BE2C (cell line): Measurements from ENCODE around the gene ZNF768.
"Not testable (repeated sequence)": the region's sequence is repeated elsewhere in the genome, so short reads cannot be mapped to it uniquely, and the experiment has no call there.

Experiments
- DNase-seq: peaks from one replicate; pipeline ENCODE4 v3.0.0-alpha.2; 2020
- H3K27me3 ChIP-seq: fragments of 250-450 bp; sonication (Bioruptor Pico); 2 replicates; pipeline ENCODE4 v1.5.1; 2020; ENCODE audit warnings: mild to moderate bottlenecking
- H3K36me3 ChIP-seq: fragments of 250-450 bp; sonication (Bioruptor Pico); 2 replicates; pipeline ENCODE4 v1.5.1; 2020; ENCODE audit warnings: mild to moderate bottlenecking
- H3K4me1 ChIP-seq: fragments of 250-450 bp; sonication (Bioruptor Pico); 2 replicates; pipeline ENCODE4 v1.5.1; 2020
- H3K4me3 ChIP-seq: 2 replicates; pipeline ENCODE4 v1.5.1; 2011; ENCODE audit warnings: low read depth, low read length
- H3K9me3 ChIP-seq: fragments of 250-450 bp; sonication (Bioruptor Pico); 2 replicates; pipeline ENCODE4 v1.5.1; 2020
- TF ChIP-seq, protein P1 (sequence below): IDR thresholded peaks from 2 replicates; pipeline ENCODE4 v1.5.1; 2012; ENCODE audit warnings: mild to moderate bottlenecking, low read depth, low read length

ZNF768 gene

GRCh38 chr16:30539000-30539964 is 12.9 kb upstream of the ZNF768 start:
- H3K9me3 ChIP-seq, result no peaks in the 10 kb centered on the region
- TF ChIP-seq, protein P1, sequence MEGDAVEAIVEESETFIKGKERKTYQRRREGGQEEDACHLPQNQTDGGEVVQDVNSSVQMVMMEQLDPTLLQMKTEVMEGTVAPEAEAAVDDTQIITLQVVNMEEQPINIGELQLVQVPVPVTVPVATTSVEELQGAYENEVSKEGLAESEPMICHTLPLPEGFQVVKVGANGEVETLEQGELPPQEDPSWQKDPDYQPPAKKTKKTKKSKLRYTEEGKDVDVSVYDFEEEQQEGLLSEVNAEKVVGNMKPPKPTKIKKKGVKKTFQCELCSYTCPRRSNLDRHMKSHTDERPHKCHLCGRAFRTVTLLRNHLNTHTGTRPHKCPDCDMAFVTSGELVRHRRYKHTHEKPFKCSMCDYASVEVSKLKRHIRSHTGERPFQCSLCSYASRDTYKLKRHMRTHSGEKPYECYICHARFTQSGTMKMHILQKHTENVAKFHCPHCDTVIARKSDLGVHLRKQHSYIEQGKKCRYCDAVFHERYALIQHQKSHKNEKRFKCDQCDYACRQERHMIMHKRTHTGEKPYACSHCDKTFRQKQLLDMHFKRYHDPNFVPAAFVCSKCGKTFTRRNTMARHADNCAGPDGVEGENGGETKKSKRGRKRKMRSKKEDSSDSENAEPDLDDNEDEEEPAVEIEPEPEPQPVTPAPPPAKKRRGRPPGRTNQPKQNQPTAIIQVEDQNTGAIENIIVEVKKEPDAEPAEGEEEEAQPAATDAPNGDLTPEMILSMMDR, result no peak
- H3K36me3 ChIP-seq, result no peaks in the 10 kb centered on the region

DNA sequence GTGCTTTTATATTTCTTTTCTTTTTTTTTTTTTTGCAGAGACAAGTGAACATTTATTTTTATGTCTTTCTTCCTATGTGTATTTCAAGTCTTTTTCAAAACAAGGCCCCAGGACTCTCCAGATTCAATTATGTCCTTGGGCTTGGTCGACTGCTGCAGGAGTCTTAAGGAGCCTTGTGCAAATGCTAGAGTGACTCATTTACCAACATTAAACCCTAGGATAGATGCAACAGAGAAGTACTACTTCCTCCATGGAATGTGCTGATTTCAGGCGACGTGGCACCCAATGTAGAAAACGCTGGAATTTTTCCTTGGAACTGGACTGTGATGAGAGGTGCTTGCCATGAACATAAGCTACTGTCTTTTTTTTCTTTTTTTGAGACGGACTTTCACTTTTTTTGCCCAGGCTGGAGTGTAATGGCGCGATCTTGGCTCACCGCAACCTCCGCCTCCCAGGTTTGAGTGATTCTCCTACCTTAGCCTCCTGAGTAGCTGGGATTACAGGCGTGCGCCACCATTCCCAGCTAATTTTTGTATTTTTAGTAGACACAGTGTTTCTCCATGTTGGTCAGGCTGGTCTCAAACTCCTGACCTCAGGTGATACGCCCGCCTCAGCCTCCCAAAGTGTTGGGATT is 10.1 kb upstream of the ZNF768 start:
- H3K27me3 ChIP-seq, H3K4me3 ChIP-seq, H3K9me3 ChIP-seq, DNase-seq, H3K36me3 ChIP-seq: not testable (repeated sequence)
- H3K4me1 ChIP-seq, result peaks cover 13% of the 10 kb centered on the region

More at GRCh38 chr16:30539000-30539964, 12.9 kb upstream of the ZNF768 start:
- Histone ChIP-seq H3K4me3 (no peak overlapping the region), H3K4me1 (peaks cover 20% of the 10 kb centered on the region), H3K27me3 (no peaks in the 10 kb centered on the region)
- DNase-seq, result no peak

DNA sequence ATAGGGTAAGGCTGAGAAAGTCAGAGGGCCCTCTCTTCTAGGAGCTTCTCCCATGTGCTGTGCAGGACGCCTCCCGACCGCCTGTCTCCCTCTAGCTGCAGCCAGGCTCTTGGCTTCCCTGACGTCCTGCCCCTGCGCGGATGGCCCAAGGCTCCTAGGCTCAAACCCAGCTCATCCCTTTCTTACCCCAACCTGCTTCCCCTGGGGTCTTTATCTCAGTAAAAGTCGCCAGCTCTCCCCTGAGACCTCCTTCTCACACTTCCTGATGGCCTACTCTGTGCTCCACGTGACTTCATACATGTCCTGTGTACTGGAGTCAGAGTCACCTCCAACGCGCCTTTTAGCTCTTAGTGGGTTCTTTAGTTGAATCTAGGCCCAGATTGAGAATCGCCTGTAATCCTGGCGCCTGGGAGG is 9.4 kb upstream of the ZNF768 start:
- H3K4me3 ChIP-seq, result peak overlapping the region; percentile 69
- no peaks in the 10 kb centered on the region for H3K9me3 ChIP-seq
- peaks cover 8% of the 10 kb centered on the region; the same call in 1 of the 2 replicates for H3K4me1 ChIP-seq
- H3K36me3 ChIP-seq, result no peaks in the 10 kb centered on the region
- TF ChIP-seq, protein P1, result peak; percentile 63
- DNase-seq, result peak; percentile 57
- H3K27me3 ChIP-seq, result no peaks in the 10 kb centered on the region

- TF ChIP-seq, protein P1, result no peak
- Histone ChIP-seq H3K27me3 (no peaks in the 10 kb centered on the region), H3K4me3 (peak overlapping the region; percentile 69), H3K9me3 (no peaks in the 10 kb centered on the region), H3K4me1 (peaks cover 8% of the 10 kb centered on the region; the same call in 1 of the 2 replicates), H3K36me3 (no peaks in the 10 kb centered on the region)
- no peak for DNase-seq
Observed at GRCh38 chr16:30535106-30535776, 8.9 kb upstream of the ZNF768 start.

DNA sequence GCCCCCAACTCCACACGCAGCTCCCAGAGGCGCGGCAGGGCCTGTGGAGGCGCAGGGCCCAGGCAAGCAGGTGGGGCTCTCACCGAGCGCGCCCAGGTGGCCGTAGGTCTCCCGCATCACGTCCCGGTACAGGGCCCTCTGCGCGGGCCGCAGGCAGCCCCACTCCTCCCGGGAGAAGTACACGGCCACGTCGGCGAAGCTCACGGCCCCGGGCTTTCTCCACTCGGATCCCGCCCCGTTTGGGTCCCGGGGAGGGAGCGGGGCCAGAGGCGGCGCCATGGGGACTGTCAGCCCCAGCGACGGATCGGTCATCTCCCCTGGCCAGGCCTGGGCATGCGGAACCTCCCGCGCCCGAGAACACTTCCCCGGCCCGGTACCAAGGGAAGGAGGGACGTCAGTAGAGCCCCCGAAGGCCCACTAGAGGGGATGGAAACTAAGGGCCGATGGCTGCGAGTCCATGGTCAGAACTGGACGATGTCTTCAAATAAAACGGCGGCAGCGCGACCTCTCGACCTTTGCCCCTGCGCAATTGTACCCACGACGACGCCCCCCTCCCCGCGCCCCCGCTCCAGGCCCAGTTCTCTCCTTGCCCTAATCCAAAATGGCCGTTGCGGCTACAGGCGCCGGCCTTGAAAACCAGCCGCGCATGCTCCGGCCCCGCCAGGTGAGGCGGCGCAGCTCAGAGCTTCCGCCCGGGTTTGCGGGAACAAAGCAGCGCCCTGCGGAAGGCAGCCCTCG is 8.2 kb upstream of the ZNF768 start, which contains the start of gene ZNF747:
Gene ZNF747 (minus strand): TSS at position 491 of the 738 bp plus-strand sequence. CDS start 179 bp downstream, at position 312.
- TF ChIP-seq, protein P1, result no peak
- Histone ChIP-seq H3K36me3 (no peaks in the 10 kb centered on the region), H3K9me3 (no peaks in the 10 kb centered on the region), H3K27me3 (no peaks in the 10 kb centered on the region), H3K4me1 (peaks cover 8% of the 10 kb centered on the region; the same call in 1 of the 2 replicates), H3K4me3 (peak within 1 kb of the TSS; percentile 69)
- DNase-seq, result peak; percentile 83
